ENCODE measurements around the gene NEU1. TPM values are rescaled to one million over a fixed set of nuclear protein-coding genes. Genes with fewer than 3 reads are reported as not detected.

NEU1 gene
- total and polyA plus RNA-seq, 2 donors (not counting 1 experiment from before 2014, with no cell fraction given): 51.2 to 100 TPM

- DNase-seq (ENCODE audit: low read depth in 2 of 2): no peak
- Histone ChIP-seq H3K9ac (ENCODE audit: insufficient read depth, low read length) (no peak overlapping the region), H3K27ac (ENCODE audit: insufficient read depth, low read length) (no peak overlapping the region)
Measured at GRCh38 chr6:31877125-31877650, 14.6 kb upstream of the NEU1 start.

DNA sequence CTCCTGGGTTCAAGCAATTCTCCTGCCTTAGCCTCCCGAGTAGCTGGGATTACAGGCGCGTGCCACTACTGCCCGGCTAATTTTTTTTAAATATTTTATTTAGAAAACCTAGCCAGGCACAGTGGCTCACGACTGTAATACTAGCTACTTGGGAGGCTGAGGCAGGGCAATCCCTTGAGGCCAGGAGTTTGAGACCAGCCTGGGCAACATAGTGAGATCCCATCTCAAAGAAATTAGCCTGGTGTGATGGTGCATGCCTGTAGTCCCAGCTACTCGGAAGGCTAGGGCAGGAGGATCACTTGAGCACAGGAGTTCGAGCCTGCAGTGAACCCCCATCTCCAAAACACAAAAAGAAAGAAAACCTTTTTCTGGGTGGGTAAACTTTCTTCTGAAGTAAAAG is 13.7 kb upstream of the NEU1 start:
- Histone ChIP-seq H3K27me3 (ENCODE audit: control insufficient read depth, insufficient read depth, low read length) (no peaks in the 10 kb centered on the region), H3K36me3 (ENCODE audit: control insufficient read depth, insufficient read depth, low read length) (peaks cover 12% of the 10 kb centered on the region), H3K4me1 (ENCODE audit: control insufficient read depth, extremely low read depth, insufficient read depth, low read length) (no peaks in the 10 kb centered on the region), H3K4me2 (ENCODE audit: extremely low read depth, insufficient read depth, low read length) (no peak overlapping the region), H3K79me2 (ENCODE audit: control insufficient read depth, insufficient read depth, low read length) (no peaks in the 10 kb centered on the region), H3K9ac (ENCODE audit: insufficient read depth, low read length) (no peak overlapping the region), H4K20me1 (ENCODE audit: control insufficient read depth, extremely low read depth, insufficient read depth, low read length) (peaks cover 1% of the 10 kb centered on the region), H3K4me3 (replicated peaks in 1 of 4; ENCODE audit: control extremely low read depth in 1 of 4, insufficient read depth in 1 of 4, low read depth in 3 of 4, low read length in 4 of 4) (no peak overlapping the region), H3K27ac (ENCODE audit: insufficient read depth, low read length) (no peak overlapping the region), H2AFZ (ENCODE audit: low read length) (no peak overlapping the region), H3K9me3 (ENCODE audit: control insufficient read depth, insufficient read depth, low read depth, low read length) (no peaks in the 10 kb centered on the region)
- DNase-seq (ENCODE audit: low read depth in 2 of 2): no peak
- no peak for TF ChIP-seq EZH2 (IDR thresholded peaks at IDR 0.05; ENCODE audit: low read length, missing control alignments)
- TF ChIP-seq, protein P1, sequence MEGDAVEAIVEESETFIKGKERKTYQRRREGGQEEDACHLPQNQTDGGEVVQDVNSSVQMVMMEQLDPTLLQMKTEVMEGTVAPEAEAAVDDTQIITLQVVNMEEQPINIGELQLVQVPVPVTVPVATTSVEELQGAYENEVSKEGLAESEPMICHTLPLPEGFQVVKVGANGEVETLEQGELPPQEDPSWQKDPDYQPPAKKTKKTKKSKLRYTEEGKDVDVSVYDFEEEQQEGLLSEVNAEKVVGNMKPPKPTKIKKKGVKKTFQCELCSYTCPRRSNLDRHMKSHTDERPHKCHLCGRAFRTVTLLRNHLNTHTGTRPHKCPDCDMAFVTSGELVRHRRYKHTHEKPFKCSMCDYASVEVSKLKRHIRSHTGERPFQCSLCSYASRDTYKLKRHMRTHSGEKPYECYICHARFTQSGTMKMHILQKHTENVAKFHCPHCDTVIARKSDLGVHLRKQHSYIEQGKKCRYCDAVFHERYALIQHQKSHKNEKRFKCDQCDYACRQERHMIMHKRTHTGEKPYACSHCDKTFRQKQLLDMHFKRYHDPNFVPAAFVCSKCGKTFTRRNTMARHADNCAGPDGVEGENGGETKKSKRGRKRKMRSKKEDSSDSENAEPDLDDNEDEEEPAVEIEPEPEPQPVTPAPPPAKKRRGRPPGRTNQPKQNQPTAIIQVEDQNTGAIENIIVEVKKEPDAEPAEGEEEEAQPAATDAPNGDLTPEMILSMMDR (conservative IDR thresholded peaks at IDR 0.05 in 1 of 2, IDR thresholded peaks at IDR 0.05 in 1 of 2; ENCODE audit: low read depth in 1 of 2, low read length in 2 of 2): no peak

More at GRCh38 chr6:31877125-31877650, 14.6 kb upstream of the NEU1 start:
- H4K20me1 ChIP-seq (ENCODE audit: control insufficient read depth, extremely low read depth, insufficient read depth, low read length): peaks cover 1% of the 10 kb centered on the region
- H3K4me3 ChIP-seq (replicated peaks in 1 of 4; ENCODE audit: control extremely low read depth in 1 of 4, insufficient read depth in 1 of 4, low read depth in 3 of 4, low read length in 4 of 4): no peak overlapping the region
- no peaks in the 10 kb centered on the region for H3K27me3 ChIP-seq (ENCODE audit: control insufficient read depth, insufficient read depth, low read length)
- no peak for TF ChIP-seq EZH2 (IDR thresholded peaks at IDR 0.05; ENCODE audit: low read length, missing control alignments)
- TF ChIP-seq, protein P1 (conservative IDR thresholded peaks at IDR 0.05 in 1 of 2, IDR thresholded peaks at IDR 0.05 in 1 of 2; ENCODE audit: low read depth in 1 of 2, low read length in 2 of 2): no peak
- H3K36me3 ChIP-seq (ENCODE audit: control insufficient read depth, insufficient read depth, low read length): peaks cover 15% of the 10 kb centered on the region
- H3K4me2 ChIP-seq (ENCODE audit: extremely low read depth, insufficient read depth, low read length): no peak overlapping the region
- peaks cover under 1% of the 10 kb centered on the region for H3K4me1 ChIP-seq (ENCODE audit: control insufficient read depth, extremely low read depth, insufficient read depth, low read length)
- H2AFZ ChIP-seq (ENCODE audit: low read length): no peak overlapping the region
- no peaks in the 10 kb centered on the region for H3K9me3 ChIP-seq (ENCODE audit: control insufficient read depth, insufficient read depth, low read depth, low read length)
- H3K79me2 ChIP-seq (ENCODE audit: control insufficient read depth, insufficient read depth, low read length): no peaks in the 10 kb centered on the region

GRCh38 chr6:31875877-31876276 is 13.3 kb upstream of the NEU1 start:
- no peaks in the 10 kb centered on the region for H3K4me1 ChIP-seq (ENCODE audit: control insufficient read depth, extremely low read depth, insufficient read depth, low read length)
- no peaks in the 10 kb centered on the region for H3K9me3 ChIP-seq (ENCODE audit: control insufficient read depth, insufficient read depth, low read depth, low read length)
- no peak overlapping the region for H3K9ac ChIP-seq (ENCODE audit: insufficient read depth, low read length)
- peaks cover 9% of the 10 kb centered on the region for H3K36me3 ChIP-seq (ENCODE audit: control insufficient read depth, insufficient read depth, low read length)
- no peak for TF ChIP-seq EZH2 (IDR thresholded peaks at IDR 0.05; ENCODE audit: low read length, missing control alignments)
- TF ChIP-seq, protein P1 (conservative IDR thresholded peaks at IDR 0.05 in 1 of 2, IDR thresholded peaks at IDR 0.05 in 1 of 2; ENCODE audit: low read depth in 1 of 2, low read length in 2 of 2): no peak
- no peak overlapping the region for H2AFZ ChIP-seq (ENCODE audit: low read length)
- no peak overlapping the region for H3K4me2 ChIP-seq (ENCODE audit: extremely low read depth, insufficient read depth, low read length)
- H3K27ac ChIP-seq (ENCODE audit: insufficient read depth, low read length): no peak overlapping the region
- no peaks in the 10 kb centered on the region for H3K79me2 ChIP-seq (ENCODE audit: control insufficient read depth, insufficient read depth, low read length)
- no peaks in the 10 kb centered on the region for H3K27me3 ChIP-seq (ENCODE audit: control insufficient read depth, insufficient read depth, low read length)
- no peak overlapping the region for H3K4me3 ChIP-seq (replicated peaks in 1 of 4; ENCODE audit: control extremely low read depth in 1 of 4, insufficient read depth in 1 of 4, low read depth in 3 of 4, low read length in 4 of 4)
- H4K20me1 ChIP-seq (ENCODE audit: control insufficient read depth, extremely low read depth, insufficient read depth, low read length): no peaks in the 10 kb centered on the region
- DNase-seq (ENCODE audit: low read depth in 2 of 2): no peak
